GM12891 (cell line): ENCODE data around the gene AKAIN1.

ENCODE experiments used
- POLR2A ChIP-seq: IDR thresholded peaks from 2 replicates; pipeline ENCODE4 v1.6.1; 2011; ENCODE audit warnings: low read depth, low read length, control low read depth
- POLR2AphosphoS5 ChIP-seq: IDR thresholded peaks from 2 replicates; pipeline ENCODE4 v1.6.1; 2011; ENCODE audit warnings: low read depth, low read length, control low read depth
- SPI1 ChIP-seq: IDR thresholded peaks from 2 replicates; pipeline ENCODE4 v1.6.1; 2011; ENCODE audit warnings: low read depth, low read length, control low read depth
- TAF1 ChIP-seq: IDR thresholded peaks from 2 replicates; pipeline ENCODE4 v1.6.1; 2011; ENCODE audit warnings: low read depth, low read length, control low read depth

DNA sequence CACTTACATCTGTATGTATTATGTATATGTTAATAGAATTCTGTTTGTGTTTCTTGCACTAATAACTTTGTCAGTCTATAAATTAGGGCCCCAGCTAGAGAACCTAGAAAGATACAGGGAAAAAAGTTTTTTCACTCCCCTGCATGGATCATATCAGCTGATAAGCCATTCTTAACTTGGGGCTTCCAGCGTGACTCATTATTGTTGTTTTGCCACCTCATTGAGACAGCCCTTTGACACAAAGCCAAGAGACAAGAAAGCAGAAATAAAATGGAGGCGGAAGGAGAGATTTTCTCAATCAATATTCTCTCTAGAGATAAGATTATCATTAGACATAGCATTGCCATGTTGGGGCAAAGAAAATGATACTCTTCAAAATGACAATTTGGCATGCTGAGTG lies 93.4 kb downstream of the AKAIN1 start:
- TF ChIP-seq POLR2A (no peak), TAF1 (no peak), POLR2AphosphoS5 (no peak), SPI1 (no peak)
